ENCODE data around the gene DNASE2. TPM values are rescaled to one million over a fixed set of nuclear protein-coding genes. Genes with fewer than 3 reads are reported as not detected.
"Not testable (repeated sequence)": the region's sequence is repeated elsewhere in the genome, so short reads cannot be mapped to it uniquely, and the experiment has no call there.

The DNASE2 gene
- total RNA-seq, 2 experiments from 2014 or later = 30.9 to 31.6 TPM

GRCh38 chr19:12847159-12848139 is 33.8 kb downstream of the DNASE2 start:
- H3K9me3 Mint-ChIP-seq = no peaks in the 10 kb centered on the region
- H3K4me1 Mint-ChIP-seq (ENCODE audit: low read depth) = peaks cover 3% of the 10 kb centered on the region
- peak; percentile 87 for DNase-seq
- no peak overlapping the region for H3K27ac Mint-ChIP-seq
- intact Hi-C loops (cut with micrococcal nuclease) = loop anchor here (1.0 to 2.0 kb wide), 3 partner anchors 51 to 87 kb away; no protein-coding TSS in a partner anchor
- no peaks in the 10 kb centered on the region for H3K36me3 Mint-ChIP-seq (ENCODE audit: low read depth)
- CTCF ChIA-PET = interaction anchor here (0.6 to 3.7 kb wide), 46 partner anchors 10 to 289 kb away, joined by 3 to 60 read pairs (median 4); partner anchors contain the start of genes RNASEH2A and RTBDN
- peak overlapping the region; percentile 36 for H3K4me3 Mint-ChIP-seq
- peaks cover 21% of the 10 kb centered on the region for H3K27me3 Mint-ChIP-seq (ENCODE audit: low read depth)

GRCh38 chr19:12846613-12847012 is 34.6 kb downstream of the DNASE2 start:
- not testable (repeated sequence) for H3K27ac Mint-ChIP-seq; H3K36me3 Mint-ChIP-seq (ENCODE audit: low read depth); H3K4me1 Mint-ChIP-seq (ENCODE audit: low read depth); DNase-seq; H3K9me3 Mint-ChIP-seq; H3K4me3 Mint-ChIP-seq
- peaks cover 26% of the 10 kb centered on the region for H3K27me3 Mint-ChIP-seq (ENCODE audit: low read depth)
- CTCF ChIA-PET = interaction anchor here (0.6 to 3.7 kb wide), 27 partner anchors 9 to 783 kb away, joined by 3 to 60 read pairs (median 5); partner anchors contain the start of gene RTBDN
- intact Hi-C loops (cut with micrococcal nuclease) = loop anchor here (1.0 to 2.0 kb wide), 3 partner anchors 50 to 86 kb away; no protein-coding TSS in a partner anchor

DNA sequence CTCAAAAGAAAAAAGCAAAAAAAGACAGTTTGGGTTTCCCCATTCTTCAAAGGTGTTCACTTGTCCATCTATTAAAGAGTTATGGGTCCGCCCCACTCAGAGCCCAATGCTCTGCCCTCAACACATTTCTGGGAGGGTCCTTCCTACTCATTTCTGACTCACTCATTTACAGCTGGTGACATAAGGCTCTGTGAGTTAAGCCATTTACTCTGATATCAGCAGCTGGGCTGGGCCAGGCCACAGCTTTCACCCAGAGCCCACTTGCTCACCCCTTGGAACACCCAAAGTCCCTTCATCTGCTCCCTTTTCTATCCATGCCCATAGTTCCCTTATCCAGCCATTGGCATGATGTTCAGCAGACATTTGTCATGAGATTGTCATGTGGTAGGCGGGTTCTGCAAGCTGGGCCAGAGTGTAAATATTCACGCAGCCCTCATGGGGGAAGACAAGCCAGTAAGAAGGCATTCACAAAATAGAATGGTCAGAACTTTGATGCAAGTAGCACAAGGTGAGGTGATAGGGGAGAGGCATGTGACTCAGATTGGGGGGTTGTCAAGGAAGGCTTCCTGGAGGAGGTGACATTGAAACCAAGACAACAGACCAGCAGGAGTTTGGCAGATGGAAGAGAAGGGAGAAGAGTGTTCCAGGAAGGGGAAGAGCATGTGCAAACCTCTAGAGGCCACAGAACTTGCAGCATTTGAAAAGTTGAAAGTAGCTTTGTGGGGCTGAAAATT is 37.1 kb downstream of the DNASE2 start:
- H3K9me3 Mint-ChIP-seq = no peaks in the 10 kb centered on the region
- no peak for DNase-seq
- intact Hi-C loops (cut with micrococcal nuclease) = no loop called here
- H3K36me3 Mint-ChIP-seq (ENCODE audit: low read depth) = no peaks in the 10 kb centered on the region
- H3K27me3 Mint-ChIP-seq (ENCODE audit: low read depth) = peaks cover 49% of the 10 kb centered on the region
- peaks cover 21% of the 10 kb centered on the region for H3K4me1 Mint-ChIP-seq (ENCODE audit: low read depth)
- no peak overlapping the region for H3K27ac Mint-ChIP-seq
- CTCF ChIA-PET = interaction anchor here (0.6 to 1.5 kb wide), 3 partner anchors 84 to 115 kb away, joined by 3 read pairs; no protein-coding TSS in a partner anchor
- no peak overlapping the region for H3K4me3 Mint-ChIP-seq

GRCh38 chr19:12843328-12843727 is 37.9 kb downstream of the DNASE2 start:
- Mint-ChIP-seq H3K9me3 (no peaks in the 10 kb centered on the region), H3K4me1 (ENCODE audit: low read depth) (peaks cover 23% of the 10 kb centered on the region), H3K4me3 (no peak overlapping the region), H3K36me3 (ENCODE audit: low read depth) (no peaks in the 10 kb centered on the region), H3K27me3 (ENCODE audit: low read depth) (peaks cover 51% of the 10 kb centered on the region), H3K27ac (no peak overlapping the region)
- CTCF ChIA-PET = interaction anchor here (0.6 to 1.5 kb wide), 3 partner anchors 83 to 268 kb away, joined by 3 read pairs; no protein-coding TSS in a partner anchor
- no peak for DNase-seq
- intact Hi-C loops (cut with micrococcal nuclease) = no loop called here

DNA sequence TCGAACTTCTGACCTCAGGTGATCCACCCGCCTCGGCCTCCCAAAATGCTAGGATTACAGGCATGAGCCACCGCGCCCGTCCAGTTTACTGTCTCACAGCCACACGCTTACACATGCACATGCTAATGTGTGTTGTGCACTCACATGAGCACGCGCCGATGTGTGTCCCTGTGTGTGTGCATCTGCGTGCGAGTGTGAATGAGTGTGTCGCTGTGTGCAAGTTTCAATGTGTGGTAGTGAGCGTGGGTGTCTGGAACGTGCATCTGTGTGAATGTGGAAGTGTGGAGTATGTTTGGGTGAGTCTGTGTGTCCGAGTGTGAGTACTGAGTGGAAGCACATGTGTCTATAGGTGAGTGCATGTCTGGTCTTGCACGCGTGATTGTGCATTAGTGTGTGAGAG is 38.7 kb downstream of the DNASE2 start:
- peaks cover 55% of the 10 kb centered on the region for H3K27me3 Mint-ChIP-seq (ENCODE audit: low read depth)
- no peak overlapping the region for H3K4me3 Mint-ChIP-seq

GRCh38 chr19:12841094-12841493 is 40.2 kb downstream of the DNASE2 start:
- no peak overlapping the region for H3K4me3 Mint-ChIP-seq
- CTCF ChIA-PET = interaction anchor here (0.8 kb wide), 1 partner anchor 75 kb away, joined by 5 read pairs; no protein-coding TSS in a partner anchor

More for the DNA sequence above, 38.7 kb downstream of the DNASE2 start:
- H3K4me1 Mint-ChIP-seq (ENCODE audit: low read depth) = peaks cover 25% of the 10 kb centered on the region
- CTCF ChIA-PET = no interaction called here
- no peak overlapping the region for H3K27ac Mint-ChIP-seq
- no peaks in the 10 kb centered on the region for H3K9me3 Mint-ChIP-seq
- no peak for DNase-seq
- no peaks in the 10 kb centered on the region for H3K36me3 Mint-ChIP-seq (ENCODE audit: low read depth)
- intact Hi-C loops (cut with micrococcal nuclease) = no loop called here

GRCh38 chr19:12840091-12841079 is 40.9 kb downstream of the DNASE2 start:
- H3K27me3 Mint-ChIP-seq (ENCODE audit: low read depth) = peaks cover 69% of the 10 kb centered on the region
- no peak overlapping the region for H3K4me3 Mint-ChIP-seq
- intact Hi-C loops (cut with micrococcal nuclease) = loop anchor here (1.0 kb wide), 1 partner anchor 65 kb away; the partner anchor contains the start of gene HOOK2
- no peak overlapping the region for H3K27ac Mint-ChIP-seq
- CTCF ChIA-PET = no interaction called here
- no peaks in the 10 kb centered on the region for H3K9me3 Mint-ChIP-seq
- H3K4me1 Mint-ChIP-seq (ENCODE audit: low read depth) = peaks cover 26% of the 10 kb centered on the region
- peak; percentile 67 for DNase-seq
- no peaks in the 10 kb centered on the region for H3K36me3 Mint-ChIP-seq (ENCODE audit: low read depth)

More at GRCh38 chr19:12841094-12841493, 40.2 kb downstream of the DNASE2 start:
- intact Hi-C loops (cut with micrococcal nuclease) = no loop called here
- Mint-ChIP-seq H3K9me3 (no peaks in the 10 kb centered on the region), H3K36me3 (ENCODE audit: low read depth) (no peaks in the 10 kb centered on the region), H3K27ac (no peak overlapping the region), H3K27me3 (ENCODE audit: low read depth) (peaks cover 64% of the 10 kb centered on the region), H3K4me1 (ENCODE audit: low read depth) (peaks cover 26% of the 10 kb centered on the region)
- DNase-seq = no peak

DNA sequence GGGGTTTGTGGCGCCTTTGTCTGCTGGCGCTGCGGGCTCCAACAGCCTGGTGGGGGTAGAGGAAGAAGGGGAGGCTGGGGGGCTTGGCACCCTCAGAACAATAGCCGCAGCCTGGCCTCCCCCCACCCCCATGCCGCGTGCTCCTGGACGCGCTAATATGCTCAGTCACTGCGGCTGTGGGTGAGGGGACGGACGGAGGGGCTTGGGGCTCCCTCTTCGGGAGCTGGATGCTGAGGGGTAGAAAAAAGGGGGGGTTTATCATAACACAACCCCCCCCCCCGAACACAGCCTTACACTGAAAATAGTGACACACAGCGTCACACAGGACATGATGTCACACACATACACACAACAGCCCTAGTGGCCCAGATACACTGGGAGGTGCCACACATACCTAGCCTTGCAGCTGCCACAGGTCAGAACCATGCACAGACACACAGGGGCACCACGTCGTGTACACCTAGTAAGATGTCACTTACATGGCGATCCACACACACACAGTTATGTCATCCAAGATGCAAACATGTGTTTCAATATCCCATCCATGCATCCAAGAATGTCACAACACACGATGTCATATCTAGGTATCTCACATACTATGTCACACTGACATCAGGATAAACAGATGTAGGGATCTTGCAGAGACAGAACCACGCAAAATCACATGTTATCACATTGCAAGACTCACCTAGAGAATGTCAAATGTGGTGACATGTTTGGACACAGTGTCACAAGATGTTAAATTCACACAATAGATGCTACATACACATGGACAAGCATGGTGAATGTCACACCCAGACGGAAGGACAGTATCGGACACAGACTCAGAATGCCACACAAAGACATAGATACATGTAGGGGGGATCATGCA is 42.1 kb downstream of the DNASE2 start:
- H3K27me3 Mint-ChIP-seq (ENCODE audit: low read depth) = peaks cover 74% of the 10 kb centered on the region
- no peak overlapping the region for H3K27ac Mint-ChIP-seq
- intact Hi-C loops (cut with micrococcal nuclease) = no loop called here
- no peaks in the 10 kb centered on the region for H3K9me3 Mint-ChIP-seq
- DNase-seq = peak; percentile 44
- peak overlapping the region; percentile 51 for H3K4me3 Mint-ChIP-seq
- CTCF ChIA-PET = interaction anchor here (0.6 kb wide), 1 partner anchor 10 kb away, joined by 6 read pairs; no protein-coding TSS in a partner anchor
- H3K4me1 Mint-ChIP-seq (ENCODE audit: low read depth) = peaks cover 31% of the 10 kb centered on the region
- no peaks in the 10 kb centered on the region for H3K36me3 Mint-ChIP-seq (ENCODE audit: low read depth)

- DNase-seq = peak; percentile 58
- intact Hi-C loops (cut with micrococcal nuclease) = no loop called here
- CTCF ChIA-PET = interaction anchor here (0.6 to 1.5 kb wide), 3 partner anchors 8 to 73 kb away, joined by 6 read pairs; no protein-coding TSS in a partner anchor
- H3K9me3 Mint-ChIP-seq = no peaks in the 10 kb centered on the region
- no peaks in the 10 kb centered on the region for H3K36me3 Mint-ChIP-seq (ENCODE audit: low read depth)
- H3K27ac Mint-ChIP-seq = no peak within 1 kb of the TSS
- H3K4me1 Mint-ChIP-seq (ENCODE audit: low read depth) = peaks cover 32% of the 10 kb centered on the region
- peak within 1 kb of the TSS; percentile 59 for H3K4me3 Mint-ChIP-seq
- H3K27me3 Mint-ChIP-seq (ENCODE audit: low read depth) = peaks cover 71% of the 10 kb centered on the region
Measured at GRCh38 chr19:12838182-12838885, 42.9 kb downstream of the DNASE2 start, which contains the start of gene MAST1. MAST1 (plus strand) TSS chr19:12838515; CDS start chr19:12838573, 58 bp downstream.

GRCh38 chr19:12837225-12837624 is 44.0 kb downstream of the DNASE2 start:
- Mint-ChIP-seq H3K36me3 (ENCODE audit: low read depth) (no peaks in the 10 kb centered on the region), H3K27me3 (ENCODE audit: low read depth) (peaks cover 72% of the 10 kb centered on the region), H3K4me1 (ENCODE audit: low read depth) (peaks cover 39% of the 10 kb centered on the region), H3K9me3 (no peaks in the 10 kb centered on the region), H3K4me3 (no peak overlapping the region), H3K27ac (no peak overlapping the region)
- CTCF ChIA-PET = interaction anchor here (0.6 to 1.5 kb wide), 9 partner anchors 10 to 128 kb away, joined by 3 to 6 read pairs (median 5); no protein-coding TSS in a partner anchor
- DNase-seq = peak; percentile 22
- intact Hi-C loops (cut with micrococcal nuclease) = no loop called here

All from activated naive CD4-positive, alpha-beta T cell treated with anti-CD3 and anti-CD28 coated beads for 36 hours (primary cell).